AG04449 (cell line): ENCODE measurements around the gene KCNS3.

ENCODE experiments used
- CTCF ChIA-PET: fragments of 350-600 bp; formaldehyde crosslinking; extraction: SDS; loops from one replicate; lab custom pipeline; 2021; ENCODE audit warnings: antibody characterized with exemption; lab: Yijun Ruan, JAX
- POLR2A ChIA-PET: fragments of 400-600, 350-600 bp; formaldehyde crosslinking; extraction: SDS; loops from one replicate; lab custom pipeline; 2020; ENCODE audit warnings: antibody characterized with exemption, inconsistent platforms; lab: Yijun Ruan, JAX
- DNase-seq: peaks from one replicate; pipeline ENCODE4 v3.0.0-alpha.2; 2010; ENCODE audit warnings: low read depth, low spot score
- H3K4me3 ChIP-seq: 2 replicates; pipeline ENCODE4 v1.5.1; 2011; ENCODE audit warnings: low read depth, mild to moderate bottlenecking, control low read depth, low read length
- TF ChIP-seq, protein P1 (sequence below): IDR thresholded peaks from one replicate; pipeline ENCODE4 v1.5.1; 2011; ENCODE audit warnings: mild to moderate bottlenecking, moderate library complexity, low read length, control low read depth, inconsistent platforms; ENCODE audit not compliant: insufficient read depth; ENCODE audit errors: missing control alignments

Gene KCNS3

DNA sequence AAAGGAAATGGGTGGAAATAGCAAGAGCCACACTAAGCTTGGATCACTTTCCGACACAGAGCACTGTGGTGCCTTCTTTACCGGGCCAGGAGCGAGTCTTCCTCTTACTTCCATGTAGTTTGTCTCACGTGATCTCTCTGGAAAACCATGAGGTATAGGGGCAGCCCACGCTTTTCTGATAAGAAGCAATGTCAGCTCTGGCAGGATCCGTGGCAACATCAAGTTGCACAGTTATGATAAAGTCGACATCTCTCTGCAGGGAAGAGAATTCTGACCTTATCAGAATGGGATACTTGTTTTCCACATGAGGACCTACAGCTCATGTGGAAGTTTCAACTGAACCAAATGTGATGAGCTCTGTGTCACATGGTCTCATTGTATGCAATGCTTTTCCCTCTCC, 32.7 kb upstream of the KCNS3 start:
- H3K4me3 ChIP-seq, result no peak overlapping the region
- no peak for DNase-seq
- TF ChIP-seq, protein P1, sequence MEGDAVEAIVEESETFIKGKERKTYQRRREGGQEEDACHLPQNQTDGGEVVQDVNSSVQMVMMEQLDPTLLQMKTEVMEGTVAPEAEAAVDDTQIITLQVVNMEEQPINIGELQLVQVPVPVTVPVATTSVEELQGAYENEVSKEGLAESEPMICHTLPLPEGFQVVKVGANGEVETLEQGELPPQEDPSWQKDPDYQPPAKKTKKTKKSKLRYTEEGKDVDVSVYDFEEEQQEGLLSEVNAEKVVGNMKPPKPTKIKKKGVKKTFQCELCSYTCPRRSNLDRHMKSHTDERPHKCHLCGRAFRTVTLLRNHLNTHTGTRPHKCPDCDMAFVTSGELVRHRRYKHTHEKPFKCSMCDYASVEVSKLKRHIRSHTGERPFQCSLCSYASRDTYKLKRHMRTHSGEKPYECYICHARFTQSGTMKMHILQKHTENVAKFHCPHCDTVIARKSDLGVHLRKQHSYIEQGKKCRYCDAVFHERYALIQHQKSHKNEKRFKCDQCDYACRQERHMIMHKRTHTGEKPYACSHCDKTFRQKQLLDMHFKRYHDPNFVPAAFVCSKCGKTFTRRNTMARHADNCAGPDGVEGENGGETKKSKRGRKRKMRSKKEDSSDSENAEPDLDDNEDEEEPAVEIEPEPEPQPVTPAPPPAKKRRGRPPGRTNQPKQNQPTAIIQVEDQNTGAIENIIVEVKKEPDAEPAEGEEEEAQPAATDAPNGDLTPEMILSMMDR, result no peak
- ChIA-PET CTCF (interaction anchor here (0.8 to 3.3 kb wide), 10 partner anchors 10 to 533 kb away, joined by 3 to 19 read pairs (median 4); no protein-coding TSS in a partner anchor), POLR2A (no interaction called here)

DNA sequence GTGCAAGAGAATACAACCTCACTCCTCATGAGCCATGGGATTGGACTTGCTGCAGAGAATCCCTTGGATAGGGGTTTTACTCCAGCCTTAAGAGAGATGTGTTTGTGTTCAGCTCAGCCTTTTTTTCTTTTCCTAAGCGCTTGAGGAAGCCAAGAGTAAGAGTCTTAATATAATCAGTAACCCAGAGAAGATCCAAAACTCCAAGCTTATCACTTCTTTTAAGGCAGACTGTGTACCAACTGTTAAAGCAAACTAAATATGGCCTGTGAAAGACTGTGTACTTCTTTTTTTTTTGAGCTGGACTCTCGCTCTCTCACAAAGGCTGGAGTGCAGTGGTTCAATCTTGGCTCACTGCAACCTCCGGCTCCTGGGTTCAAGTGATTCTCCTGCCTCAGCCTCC, 31.8 kb upstream of the KCNS3 start:
- H3K4me3 ChIP-seq, result no peak overlapping the region
- ChIA-PET CTCF (interaction anchor here (0.8 to 3.3 kb wide), 9 partner anchors 11 to 532 kb away, joined by 3 to 19 read pairs (median 5); no protein-coding TSS in a partner anchor), POLR2A (no interaction called here)
- TF ChIP-seq, protein P1, result no peak
- DNase-seq, result no peak

DNA sequence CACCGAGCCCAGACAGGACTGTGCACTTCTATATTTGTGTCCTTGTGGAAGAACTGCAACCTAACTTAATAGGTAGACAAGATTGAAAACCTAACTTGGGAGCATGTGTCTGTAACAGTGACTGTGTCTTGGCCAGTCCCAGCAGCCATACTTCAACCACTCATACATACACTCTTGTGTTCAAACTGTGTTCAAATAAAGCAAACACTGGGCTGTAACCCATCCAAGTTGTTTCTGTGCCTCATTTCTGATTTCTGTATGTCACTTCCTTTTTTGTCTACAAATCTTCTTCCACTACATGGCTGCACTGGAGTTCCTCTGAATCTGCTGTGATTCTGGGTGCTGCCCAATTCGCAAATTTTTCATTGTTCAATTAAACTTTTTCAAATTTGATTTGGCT, 31.2 kb upstream of the KCNS3 start:
- no peak for DNase-seq
- ChIA-PET CTCF (interaction anchor here (1.0 to 5.9 kb wide), 3 partner anchors 330 to 530 kb away, joined by 3 to 85 read pairs (median 6); no protein-coding TSS in a partner anchor), POLR2A (no interaction called here)
- TF ChIP-seq, protein P1, result no peak
- H3K4me3 ChIP-seq, result no peak overlapping the region

DNA sequence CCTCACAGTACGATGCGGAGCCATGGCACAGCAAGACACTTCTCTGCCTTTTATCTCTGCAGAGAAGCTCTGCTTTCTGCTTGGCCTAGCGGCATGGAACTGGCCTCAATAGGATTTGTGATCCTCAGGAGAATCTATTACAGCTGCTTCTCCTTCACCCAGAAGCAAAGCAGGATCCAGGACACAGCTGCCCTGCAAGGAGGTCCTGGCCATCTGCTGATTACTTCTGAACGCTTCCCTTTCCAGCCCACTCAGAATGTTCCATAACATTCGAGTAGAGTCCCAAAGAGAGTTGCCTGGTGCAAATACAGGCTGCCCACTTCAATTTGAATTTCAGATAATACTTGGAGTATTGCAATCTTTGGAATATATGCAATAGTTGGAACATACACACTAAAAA, 29.2 kb upstream of the KCNS3 start:
- TF ChIP-seq, protein P1, result no peak
- CTCF ChIA-PET, result interaction anchor here (1.1 to 5.9 kb wide), 7 partner anchors 18 to 528 kb away, joined by 3 to 85 read pairs (median 7); no protein-coding TSS in a partner anchor
- POLR2A ChIA-PET, result no interaction called here
- H3K4me3 ChIP-seq, result no peak overlapping the region
- DNase-seq, result no peak

DNA sequence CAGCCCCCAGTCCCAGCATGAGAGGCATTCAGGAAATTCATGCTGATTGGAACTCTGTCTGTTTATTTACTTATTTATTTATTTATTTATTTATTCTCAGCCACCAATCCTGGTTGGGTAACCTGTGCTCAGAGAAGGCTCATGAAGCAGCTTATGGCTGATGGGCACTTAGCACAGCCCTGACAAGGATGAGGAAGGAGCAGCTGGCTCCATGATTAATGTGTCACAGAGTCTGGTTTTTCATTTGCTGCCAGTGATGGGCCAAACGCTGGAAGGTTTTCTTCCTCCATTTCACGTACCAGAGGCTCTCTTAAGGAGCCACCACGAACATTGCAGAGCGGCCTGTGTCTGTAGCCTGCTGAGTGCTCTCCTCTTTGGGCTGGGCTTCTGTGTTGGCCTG, 28.3 kb upstream of the KCNS3 start:
- POLR2A ChIA-PET, result no interaction called here
- TF ChIP-seq, protein P1, result no peak

DNA sequence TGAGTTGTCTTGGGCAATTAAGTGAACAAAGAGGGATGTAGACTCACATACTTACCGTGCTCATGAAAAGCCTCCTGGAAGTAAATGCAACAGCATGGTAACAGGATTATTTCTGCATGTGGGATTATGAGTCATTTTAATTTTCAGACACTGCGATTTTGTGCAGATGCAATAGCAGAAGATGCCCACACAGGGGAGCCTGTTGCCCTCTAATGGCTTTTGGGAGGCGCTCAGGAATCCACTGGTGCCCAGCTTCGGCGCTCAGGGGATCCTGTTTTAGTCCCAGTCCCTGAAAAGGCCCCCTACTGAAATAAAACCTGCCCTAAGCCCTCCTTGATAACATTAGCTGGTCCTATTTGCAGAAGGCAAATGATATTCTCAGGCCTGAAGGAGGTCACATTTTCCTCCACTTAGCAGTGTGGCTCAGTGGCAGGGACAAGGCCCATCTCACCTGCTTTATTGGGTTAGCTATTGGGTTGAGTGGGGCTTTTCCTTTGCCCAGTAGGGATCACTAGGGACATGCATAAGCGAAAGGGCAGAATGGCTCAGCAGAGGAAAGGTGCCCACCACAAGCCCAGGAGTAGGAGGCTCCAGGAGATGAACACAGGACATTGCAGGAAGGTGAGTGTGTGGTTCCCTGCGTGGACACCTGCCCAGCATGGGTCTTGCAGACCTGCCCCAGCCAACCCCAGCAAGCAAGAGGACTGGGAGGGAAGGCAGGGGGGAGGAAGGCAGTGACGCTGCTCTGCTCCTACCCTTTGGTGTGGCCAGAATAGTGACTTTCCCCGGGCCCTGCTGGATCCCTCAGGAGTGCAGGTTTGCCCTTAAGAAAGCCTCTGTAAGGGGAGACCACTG, 26.5 kb upstream of the KCNS3 start:
- DNase-seq, result peak; percentile 10
- TF ChIP-seq, protein P1, result peak; percentile 81
- ChIA-PET CTCF (interaction anchor here (0.6 to 5.9 kb wide), 24 partner anchors 8 to 525 kb away, joined by 3 to 85 read pairs (median 5); no protein-coding TSS in a partner anchor), POLR2A (interaction anchor here (0.7 kb wide), 1 partner anchor 297 kb away, joined by 3 read pairs; no protein-coding TSS in a partner anchor)
- H3K4me3 ChIP-seq, result no peak overlapping the region

More for the DNA sequence above, 28.3 kb upstream of the KCNS3 start:
- no peak for DNase-seq
- no peak overlapping the region for H3K4me3 ChIP-seq
- CTCF ChIA-PET, result interaction anchor here (1.0 to 5.9 kb wide), 9 partner anchors 19 to 527 kb away, joined by 3 to 85 read pairs (median 20); no protein-coding TSS in a partner anchor
